ENCODE data around the gene TIMM17A.

DNA sequence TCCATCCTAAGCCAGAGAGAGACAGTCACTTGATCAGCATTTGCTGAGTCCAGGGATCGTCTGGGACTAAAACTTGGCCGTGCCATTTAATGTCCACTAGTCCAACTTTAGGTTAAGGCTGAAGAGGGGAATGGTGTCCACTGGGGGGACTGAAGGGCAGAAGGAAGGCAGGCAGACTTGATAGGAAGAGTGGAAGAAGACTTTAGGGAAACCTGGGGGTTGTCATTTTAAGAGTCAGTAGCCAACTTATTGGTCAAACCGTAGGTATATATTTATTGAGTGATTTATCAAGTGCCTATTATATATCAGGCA, 7.7 kb upstream of the TIMM17A start:
- TF ChIP-seq POLR2AphosphoS5 (IDR thresholded peaks at IDR 0.05; ENCODE audit: low read depth) (no peak), CTCF (IDR thresholded peaks at IDR 0.05; ENCODE audit: insufficient read depth, low read length) (no peak), GABPA (IDR thresholded peaks at IDR 0.05; ENCODE audit: low read depth) (no peak), REST (IDR thresholded peaks at IDR 0.05; ENCODE audit: insufficient replicate concordance, low read depth) (no peak)

Data from HL-60 (cell line).